Measurements from ENCODE around the gene DNER.

- TF ChIP-seq CTCF (IDR thresholded peaks at IDR 0.05; ENCODE audit: insufficient read depth, low read length) (no peak), POLR2AphosphoS5 (IDR thresholded peaks at IDR 0.05; ENCODE audit: low read depth) (no peak), GABPA (IDR thresholded peaks at IDR 0.05; ENCODE audit: low read depth) (no peak), REST (IDR thresholded peaks at IDR 0.05; ENCODE audit: insufficient replicate concordance, low read depth) (peak; percentile 94), SPI1 (IDR thresholded peaks at IDR 0.05; ENCODE audit: borderline replicate concordance, low read depth) (no peak)
Observed at GRCh38 chr2:229714736-229715541, 584 bp upstream of the DNER start.
